ENCODE data around the gene SAP30BP.

- TF ChIP-seq SUZ12 (IDR thresholded peaks at IDR 0.05; ENCODE audit: extremely low read depth, insufficient read depth, insufficient read length) (no peak), YY1 (IDR thresholded peaks at IDR 0.05; ENCODE audit: insufficient read depth, insufficient read length) (no peak)
Observed at GRCh38 chr17:75740631-75741077, 73.5 kb downstream of the SAP30BP start.

Data from NT2/D1 (cell line).